GM12874 (cell line): ENCODE results near the gene MRPL41.
A peak's percentile ranks its signal among the peaks of the same experiment; 100 is the strongest.

Source experiments
- CTCF ChIP-seq: IDR thresholded peaks from 2 replicates; pipeline ENCODE4 v1.5.1; 2011; ENCODE audit warnings: low read depth, mild to moderate bottlenecking, control low read depth, low read length, moderate library complexity; ENCODE audit not compliant: insufficient read depth

MRPL41 gene

GRCh38 chr9:137582286-137582860, 30.7 kb downstream of the MRPL41 start:
- peak; percentile 21; the same call in 1 of the 2 replicates for TF ChIP-seq CTCF

- TF ChIP-seq CTCF, result no peak
These were observed 31.7 kb downstream of the MRPL41 start for GRCh38 chr9:137583347-137583746.

- TF ChIP-seq CTCF, result no peak
These were observed 32.3 kb downstream of the MRPL41 start for GRCh38 chr9:137583957-137584356.

GRCh38 chr9:137586854-137587253, 35.2 kb downstream of the MRPL41 start:
- no peak for TF ChIP-seq CTCF

GRCh38 chr9:137588311-137588710, 36.6 kb downstream of the MRPL41 start:
- no peak for TF ChIP-seq CTCF

GRCh38 chr9:137588891-137589290, 37.2 kb downstream of the MRPL41 start:
- no peak for TF ChIP-seq CTCF

GRCh38 chr9:137589441-137590122, 37.9 kb downstream of the MRPL41 start:
- TF ChIP-seq CTCF, result no peak
